ENCODE data around the gene SOCS1. TPM values are rescaled to one million over a fixed set of nuclear protein-coding genes. Genes with fewer than 3 reads are reported as not detected.

Gene SOCS1
- total RNA-seq, 2 experiments from 2014 or later, result 71.3 to 71.4 TPM

DNA sequence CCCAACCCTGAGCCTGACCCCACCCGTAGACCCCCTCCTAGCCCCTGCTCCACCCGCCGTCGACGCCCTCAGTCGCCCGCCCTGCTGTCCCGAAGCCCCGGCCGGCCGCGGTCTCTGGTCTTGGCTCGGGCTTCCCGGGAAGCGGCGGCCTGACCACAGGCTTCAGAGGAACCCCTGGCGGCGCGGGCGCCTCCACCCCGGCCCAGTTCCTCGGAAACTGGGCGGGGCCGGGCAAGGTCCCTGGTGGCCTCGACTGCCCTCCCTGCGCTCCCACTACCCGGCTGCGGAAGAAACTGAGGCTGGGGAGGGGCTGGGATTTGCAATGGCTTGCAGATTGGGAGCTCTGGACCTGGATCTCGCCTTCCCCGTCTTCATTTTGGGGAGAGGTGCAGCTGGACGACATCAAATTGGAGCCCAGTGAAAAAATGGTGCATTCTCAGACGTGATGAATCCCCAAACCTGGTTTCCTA, 692 bp upstream of the SOCS1 start:
- H3K4me1 ChIP-seq (ENCODE audit: insufficient read depth, low read length), result peaks cover 60% of the 10 kb centered on the region
- ChIA-PET POLR2A (interaction anchor here (0.5 to 8.5 kb wide), 39 partner anchors 9 to 540 kb away, joined by 3 to 195 read pairs (median 5); partner anchors contain the start of genes CLEC16A, DEXI, TXNDC11 and ZC3H7A), CTCF (interaction anchor here (0.6 to 5.6 kb wide), 12 partner anchors 23 to 486 kb away, joined by 3 to 50 read pairs (median 6); partner anchors contain the start of gene TXNDC11)
- peaks cover 7% of the 10 kb centered on the region for H3K36me3 ChIP-seq (ENCODE audit: insufficient read depth, low read length)
- H3K27ac ChIP-seq (ENCODE audit: low read depth in 1 of 2, low read length in 2 of 2), result peak overlapping the region; percentile 74 to 83
- peak overlapping the region; percentile 97 for H3K27ac Mint-ChIP-seq
- H3K36me3 Mint-ChIP-seq (ENCODE audit: low read depth), result peaks cover 31% of the 10 kb centered on the region
- peak overlapping the region; percentile 99 for H3K4me3 Mint-ChIP-seq
- peaks cover 55% of the 10 kb centered on the region for H3K4me1 Mint-ChIP-seq (ENCODE audit: low read depth)
- no peaks in the 10 kb centered on the region for H3K27me3 Mint-ChIP-seq
- peak in 5 of 14 experiments; percentile 9 to 63 (median 27) for DNase-seq
- H3K9me3 ChIP-seq (ENCODE audit: control insufficient read depth in 1 of 2, insufficient read depth in 1 of 2, low read length in 2 of 2), result no peaks in the 10 kb centered on the region
- no peaks in the 10 kb centered on the region for H3K9me3 Mint-ChIP-seq
- ATAC-seq (ENCODE audit: poor library complexity), result no peak
- peak overlapping the region; percentile 96 for H3K4me3 ChIP-seq (ENCODE audit: low read length)
- intact Hi-C loops (cut with DNase I, micrococcal nuclease), result loop anchor here (1.0 to 10.0 kb wide), 9 partner anchors 41 to 658 kb away; partner anchors contain the start of genes GSPT1 (in 1 of the 2), RMI2 (in 1 of the 2) and TXNDC11 (in 1 of the 2)
- no peak for TF ChIP-seq CTCF (IDR thresholded peaks at IDR 0.05)
- H3K27me3 ChIP-seq (ENCODE audit: control insufficient read depth in 1 of 2, insufficient read depth in 2 of 2, low read length in 2 of 2), result no peaks in the 10 kb centered on the region

- intact Hi-C loops (cut with DNase I, micrococcal nuclease), result loop anchor here (1.0 to 10.0 kb wide), 9 partner anchors 30 to 660 kb away; partner anchors contain the start of genes GSPT1 (in 1 of the 2) and TXNDC11 (in 1 of the 2)
- ATAC-seq (ENCODE audit: poor library complexity), result peak; percentile 42
- H3K27me3 ChIP-seq (ENCODE audit: control insufficient read depth in 1 of 2, insufficient read depth in 2 of 2, low read length in 2 of 2), result no peaks in the 10 kb centered on the region
- H3K9me3 Mint-ChIP-seq, result no peaks in the 10 kb centered on the region
- peaks cover 32% of the 10 kb centered on the region for H3K36me3 Mint-ChIP-seq (ENCODE audit: low read depth)
- peak overlapping the region; percentile 83 for H3K27ac Mint-ChIP-seq
- H3K4me1 Mint-ChIP-seq (ENCODE audit: low read depth), result peaks cover 63% of the 10 kb centered on the region
- H3K27ac ChIP-seq (ENCODE audit: low read depth in 1 of 2, low read length in 2 of 2), result peak overlapping the region in 1 of 2 donors; percentile 86
- H3K36me3 ChIP-seq (ENCODE audit: insufficient read depth, low read length), result peaks cover 7% of the 10 kb centered on the region
- peak overlapping the region; percentile 81 for H3K4me3 Mint-ChIP-seq
- TF ChIP-seq CTCF (IDR thresholded peaks at IDR 0.05), result no peak
- ChIA-PET CTCF (interaction anchor here (0.6 to 5.6 kb wide), 18 partner anchors 9 to 306 kb away, joined by 3 to 50 read pairs (median 4); no protein-coding TSS in a partner anchor), POLR2A (interaction anchor here (0.6 to 8.5 kb wide), 49 partner anchors 8 to 661 kb away, joined by 3 to 195 read pairs (median 6); partner anchors contain the start of genes CLEC16A, DEXI, GSPT1 and TXNDC11)
- peaks cover 66% of the 10 kb centered on the region for H3K4me1 ChIP-seq (ENCODE audit: insufficient read depth, low read length)
- H3K27me3 Mint-ChIP-seq, result no peaks in the 10 kb centered on the region
- no peaks in the 10 kb centered on the region for H3K9me3 ChIP-seq (ENCODE audit: control insufficient read depth in 1 of 2, insufficient read depth in 1 of 2, low read length in 2 of 2)
- DNase-seq, result peak; percentile 51 to 90 (median 70)
- peak overlapping the region; percentile 96 for H3K4me3 ChIP-seq (ENCODE audit: low read length)
Observed at GRCh38 chr16:11254913-11255736, 879 bp downstream of the SOCS1 start.

Measured in CD4-positive, alpha-beta T cell (primary cell).